ENCODE results near the gene DARS1. TPM values are rescaled to one million over a fixed set of nuclear protein-coding genes. Genes with fewer than 3 reads are reported as not detected.

The DARS1 gene
- polyA plus RNA-seq, 1 of the 3 experiments (the other 2 are of a cell fraction) = 52.2 TPM

GRCh38 chr2:135987441-135987840 lies 2.0 kb upstream of the DARS1 start:
- no peak for DNase-seq
- Histone ChIP-seq H3K27ac (ENCODE audit: low read depth in 2 of 2, low read length in 1 of 2) (no peak overlapping the region), H3K9me2 (no peaks in the 10 kb centered on the region), H3K79me2 (ENCODE audit: insufficient read depth) (peaks cover 25% of the 10 kb centered on the region), H3K36me3 (replicated peaks in 1 of 2; ENCODE audit: control insufficient read depth in 1 of 2, insufficient read depth in 2 of 2, low read length in 1 of 2) (peaks cover 4 to 11% of the 10 kb centered on the region in 2 experiments), H3K4me3 (ENCODE audit: low read depth in 2 of 2, low read length in 1 of 2) (no peak overlapping the region), H3K4me2 (no peak overlapping the region), H3F3A (replicated peaks; ENCODE audit: insufficient read depth) (no peaks in the 10 kb centered on the region), H2AFZ (ENCODE audit: low read depth) (no peak overlapping the region), H3K27me3 (ENCODE audit: insufficient read depth) (no peaks in the 10 kb centered on the region), H3K9ac (no peak overlapping the region), H3K9me3 (no peaks in the 10 kb centered on the region), H4K20me1 (ENCODE audit: insufficient read depth) (no peaks in the 10 kb centered on the region), H3K4me1 (ENCODE audit: control insufficient read depth in 1 of 2, insufficient read depth in 2 of 2, low read depth in 1 of 2, low read length in 1 of 2) (peaks cover 3 to 14% of the 10 kb centered on the region in 2 experiments; a peak in 3 of 4 replicates)
- POLR2A ChIA-PET = no interaction called here
- CTCF ChIA-PET = interaction anchor here (4.6 kb wide), 1 partner anchor 9 kb away, joined by 25 read pairs; no protein-coding TSS in a partner anchor
- TF ChIP-seq NRF1 (IDR thresholded peaks at IDR 0.05; ENCODE audit: low read depth, low read length) = no peak
- TF ChIP-seq EP300 (IDR thresholded peaks at IDR 0.05; ENCODE audit: borderline replicate concordance in 1 of 2, low read depth in 1 of 2, low read length in 1 of 2) = no peak
- no peak for TF ChIP-seq GABPA (IDR thresholded peaks at IDR 0.05; ENCODE audit: low read depth)
- no peak for TF ChIP-seq JUND (IDR thresholded peaks at IDR 0.05)
- TF ChIP-seq TCF12 (IDR thresholded peaks at IDR 0.05) = no peak
- TF ChIP-seq POLR2AphosphoS5 (IDR thresholded peaks at IDR 0.05; ENCODE audit: low read depth, low read length) = no peak
- no peak for TF ChIP-seq NFIC (IDR thresholded peaks at IDR 0.05; ENCODE audit: borderline replicate concordance)
- no peak for TF ChIP-seq FOXJ3 (CRISPR knock-in tag; IDR thresholded peaks at IDR 0.05)
- no peak for TF ChIP-seq CTCF (IDR thresholded peaks at IDR 0.05)
- no peak for TF ChIP-seq USF1 (IDR thresholded peaks at IDR 0.05; ENCODE audit: borderline replicate concordance, low read depth)
- TF ChIP-seq CHD2 (IDR thresholded peaks at IDR 0.05; ENCODE audit: low read length, partially characterized antibody) = no peak
- TF ChIP-seq ELF1 (IDR thresholded peaks at IDR 0.05) = no peak
- no peak for TF ChIP-seq SMC3 (IDR thresholded peaks at IDR 0.05; ENCODE audit: low read depth, low read length)
- no peak for TF ChIP-seq RCOR1 (IDR thresholded peaks at IDR 0.05; ENCODE audit: low read length)
- no peak for TF ChIP-seq EZH2phosphoT487 (IDR thresholded peaks at IDR 0.05; ENCODE audit: borderline replicate concordance, low read depth)
- no peak for TF ChIP-seq ZBTB33 (IDR thresholded peaks at IDR 0.05; ENCODE audit: borderline replicate concordance, low read depth)
- 90% methylated on average over 2 of the region's 2 CpGs for WGBS (ENCODE audit: low lambda C conversion rate)

Measured in SK-N-SH (cell line).